HEK293 (cell line): ENCODE results near the gene MAP1A.

Experiments used
- CTCF ChIA-PET: fragments of 350-600 bp; formaldehyde crosslinking; extraction: SDS; loops from one replicate; lab custom pipeline; 2021; ENCODE audit warnings: antibody characterized with exemption; lab: Yijun Ruan, JAX
- POLR2A ChIA-PET: fragments of 300-600 bp; formaldehyde crosslinking; extraction: SDS; loops from one replicate; lab custom pipeline; 2020; ENCODE audit warnings: antibody characterized with exemption, inconsistent platforms; lab: Yijun Ruan, JAX
- H3K27ac ChIP-seq: fragments of 200-500 bp; sonication (Bioruptor generic); 2 replicates; pipeline ENCODE4 v1.5.1; 2014; ENCODE audit warnings: low read depth, low read length, control low read depth, inconsistent platforms; ENCODE audit errors: extremely low read depth
- H3K36me3 ChIP-seq, 2 experiments: fragments of 200-500 bp in 1 of 2; sonication (Bioruptor generic) in 1 of 2; 1 replicate in 1 of 2; 2 replicates in 1 of 2; pipeline ENCODE4 v1.5.1; 2014 to 2017; ENCODE audit warnings: inconsistent platforms in 2 of 2, low read length in 2 of 2; ENCODE audit not compliant: control insufficient read depth in 2 of 2, insufficient read depth in 1 of 2
- H3K4me1 ChIP-seq: fragments of 200-500 bp; sonication (Bioruptor generic); 2 replicates; pipeline ENCODE4 v1.5.1; 2014; ENCODE audit warnings: mild to moderate bottlenecking, low read length, inconsistent platforms; ENCODE audit not compliant: control insufficient read depth, insufficient read depth
- H3K4me3 ChIP-seq: 2 replicates; pipeline ENCODE4 v1.5.1; 2011; ENCODE audit warnings: low read depth, mild to moderate bottlenecking, control low read depth, low read length, moderate library complexity
- H3K9me3 ChIP-seq: fragments of 200-500 bp; sonication (Bioruptor generic); 2 replicates; pipeline ENCODE4 v1.5.1; 2014; ENCODE audit warnings: low read depth, low read length, inconsistent platforms; ENCODE audit not compliant: control insufficient read depth, insufficient read depth
- EGR2 ChIP-seq: fragments of 450-650 bp; formaldehyde crosslinking; IDR thresholded peaks from 2 replicates; pipeline ENCODE4 v1.5.1; 2016; ENCODE audit warnings: low read depth, missing biosample characterization, missing genetic modification characterization
- HOXC10 ChIP-seq: sonication (generic); formaldehyde crosslinking; IDR thresholded peaks from 2 replicates; pipeline ENCODE4 v1.8.1; 2023; ENCODE audit warnings: mild to moderate bottlenecking, missing genetic modification reagents
- SALL2 ChIP-seq: fragments of 450-650 bp; formaldehyde crosslinking; IDR thresholded peaks from 2 replicates; pipeline ENCODE4 v1.5.0; 2017; ENCODE audit warnings: missing biosample characterization, mild to moderate bottlenecking, missing genetic modification characterization, borderline replicate concordance
- TSHZ1 ChIP-seq: fragments of 450-650 bp; formaldehyde crosslinking; IDR thresholded peaks from 2 replicates; pipeline ENCODE4 v1.5.1; 2016; ENCODE audit warnings: missing biosample characterization, missing genetic modification characterization, borderline replicate concordance
- ZBTB10 ChIP-seq: fragments of 450-650 bp; formaldehyde crosslinking; IDR thresholded peaks from 2 replicates; pipeline ENCODE4 v1.5.1; 2016; ENCODE audit warnings: missing biosample characterization, missing genetic modification characterization
- ZBTB7A ChIP-seq: fragments of 450-650 bp; formaldehyde crosslinking; IDR thresholded peaks from 2 replicates; pipeline ENCODE4 v1.5.1; 2016; ENCODE audit warnings: low read depth, missing biosample characterization, missing genetic modification characterization
- ZIC2 ChIP-seq: fragments of 450-650 bp; formaldehyde crosslinking; IDR thresholded peaks from 2 replicates; pipeline ENCODE4 v1.5.1; 2016; ENCODE audit warnings: missing biosample characterization, missing genetic modification characterization
- ZNF10 ChIP-seq: fragments of 450-650 bp; formaldehyde crosslinking; IDR thresholded peaks from 2 replicates; pipeline ENCODE4 v1.5.1; 2017; ENCODE audit warnings: missing biosample characterization, missing genetic modification characterization
- ZNF114 ChIP-seq: fragments of 450-650 bp; formaldehyde crosslinking; IDR thresholded peaks from 2 replicates; pipeline ENCODE4 v1.5.0; 2017; ENCODE audit warnings: missing biosample characterization, missing genetic modification characterization
- ZNF121 ChIP-seq: fragments of 450-650 bp; formaldehyde crosslinking; IDR thresholded peaks from 2 replicates; pipeline ENCODE4 v1.5.1; 2016; ENCODE audit warnings: missing biosample characterization, missing genetic modification characterization
- ZNF26 ChIP-seq: fragments of 450-650 bp; formaldehyde crosslinking; IDR thresholded peaks from 2 replicates; pipeline ENCODE4 v1.5.1; 2016; ENCODE audit warnings: missing biosample characterization, missing genetic modification characterization
- ZNF266 ChIP-seq: fragments of 450-650 bp; formaldehyde crosslinking; IDR thresholded peaks from 2 replicates; pipeline ENCODE4 v1.5.1; 2016; ENCODE audit warnings: missing biosample characterization, missing genetic modification characterization, low read depth
- ZNF280D ChIP-seq: fragments of 450-650 bp; formaldehyde crosslinking; IDR thresholded peaks from 2 replicates; pipeline ENCODE4 v1.5.1; 2016; ENCODE audit warnings: missing biosample characterization, missing genetic modification characterization
- ZNF521 ChIP-seq: fragments of 450-650 bp; formaldehyde crosslinking; IDR thresholded peaks from 2 replicates; pipeline ENCODE4 v1.5.1; 2017; ENCODE audit warnings: missing biosample characterization, mild to moderate bottlenecking, missing genetic modification characterization
- ZNF596 ChIP-seq: fragments of 450-650 bp; IDR thresholded peaks from 2 replicates; pipeline ENCODE4 v1.5.0; 2018; ENCODE audit warnings: missing biosample characterization, mild to moderate bottlenecking, missing genetic modification characterization, moderate library complexity
- ZNF600 ChIP-seq: fragments of 450-650 bp; formaldehyde crosslinking; IDR thresholded peaks from 2 replicates; pipeline ENCODE4 v1.5.1; 2016; ENCODE audit warnings: missing biosample characterization, missing genetic modification characterization
- ZNF624 ChIP-seq: fragments of 450-650 bp; formaldehyde crosslinking; IDR thresholded peaks from 2 replicates; pipeline ENCODE4 v1.5.1; 2017; ENCODE audit warnings: missing biosample characterization, missing genetic modification characterization
- ZNF654 ChIP-seq: fragments of 450-650 bp; formaldehyde crosslinking; IDR thresholded peaks from 2 replicates; pipeline ENCODE4 v1.5.1; 2016; ENCODE audit warnings: low read depth, missing biosample characterization, missing genetic modification characterization
- ZNF677 ChIP-seq: fragments of 450-650 bp; IDR thresholded peaks from 2 replicates; pipeline ENCODE4 v1.5.0; 2018; ENCODE audit warnings: missing biosample characterization, mild to moderate bottlenecking, missing genetic modification characterization, moderate library complexity
- ZSCAN4 ChIP-seq: fragments of 450-650 bp; formaldehyde crosslinking; IDR thresholded peaks from 2 replicates; pipeline ENCODE4 v1.5.1; 2017; ENCODE audit warnings: missing biosample characterization, missing genetic modification characterization

MAP1A gene

GRCh38 chr15:43527016-43527801 lies 9.8 kb downstream of the MAP1A start:
- ChIA-PET POLR2A (interaction anchor here (0.6 to 1.3 kb wide), 2 partner anchors 17 to 30 kb away, joined by 3 to 5 read pairs; no protein-coding TSS in a partner anchor), CTCF (interaction anchor here (0.7 to 1.9 kb wide), 2 partner anchors 12 to 13 kb away, joined by 3 to 4 read pairs; no protein-coding TSS in a partner anchor)
- TF ChIP-seq ZNF600 (tag by site-specific recombination) = 0 out of 2 replicates have a peak, but pooled peaks have one; percentile 18
- TF ChIP-seq ZNF654 = no peak
- no peak for TF ChIP-seq ZNF114 (tag by site-specific recombination)
- TF ChIP-seq SALL2 (tag by site-specific recombination) = no peak
- no peak for TF ChIP-seq ZBTB10

GRCh38 chr15:43527802-43528541 lies 10.6 kb downstream of the MAP1A start:
- Histone ChIP-seq H3K4me1 (no peaks in the 10 kb centered on the region), H3K4me3 (no peak overlapping the region), H3K36me3 (peaks cover 0 to 24% of the 10 kb centered on the region in 2 experiments; a peak in 1 of 3 replicates), H3K27ac (no peak overlapping the region), H3K9me3 (no peaks in the 10 kb centered on the region)
- ChIA-PET CTCF (interaction anchor here (0.6 to 1.9 kb wide), 2 partner anchors 14 to 685 kb away, joined by 3 to 4 read pairs; no protein-coding TSS in a partner anchor), POLR2A (interaction anchor here (1.3 kb wide), 1 partner anchor 16 kb away, joined by 3 read pairs; no protein-coding TSS in a partner anchor)
- TF ChIP-seq ZNF121 (tag by site-specific recombination) (no peak), ZIC2 (tag by site-specific recombination) (no peak), ZNF677 (tag by site-specific recombination) (no peak), ZSCAN4 (tag by site-specific recombination) (no peak), TSHZ1 (tag by site-specific recombination) (no peak), EGR2 (tag by site-specific recombination) (no peak), ZNF596 (tag by site-specific recombination) (no peak), ZNF266 (tag by site-specific recombination) (no peak), ZNF26 (tag by site-specific recombination) (no peak), ZNF624 (tag by site-specific recombination) (no peak), HOXC10 (CRISPR knock-in tag) (no peak), ZNF10 (tag by site-specific recombination) (no peak), ZBTB7A (no peak), ZNF280D (no peak), ZNF521 (tag by site-specific recombination) (no peak)

More at GRCh38 chr15:43527016-43527801, 9.8 kb downstream of the MAP1A start:
- H3K27ac ChIP-seq = no peak overlapping the region
- peaks cover 0 to 30% of the 10 kb centered on the region in 2 experiments; a peak in 1 of 3 replicates for H3K36me3 ChIP-seq
- no peak overlapping the region for H3K4me3 ChIP-seq
- no peaks in the 10 kb centered on the region for H3K9me3 ChIP-seq
- H3K4me1 ChIP-seq = no peaks in the 10 kb centered on the region
